Esophagus squamous epithelium (tissue), 4 donors: ENCODE results near the gene IWS1.

ENCODE experiments used
- POLR2A ChIP-seq, 4 donors: fragments of 450-650 bp; IDR thresholded peaks; one replicate each; pipeline ENCODE4 v1.6.1; 2017; ENCODE audit warnings: antibody characterized with exemption in 4 of 4, mild to moderate bottlenecking in 4 of 4, moderate library complexity in 3 of 4
- TF ChIP-seq, protein P1 (sequence below), 6 experiments: fragments of 450-650 bp in 4 of 6; fragments of 200-600 bp in 2 of 6; sonication (generic) in 2 of 6; IDR thresholded peaks; one replicate each; pipeline ENCODE4 v1.5.1; 2016 to 2019; ENCODE audit warnings: antibody characterized with exemption in 6 of 6, mild to moderate bottlenecking in 4 of 6, moderate library complexity in 4 of 6

DNA sequence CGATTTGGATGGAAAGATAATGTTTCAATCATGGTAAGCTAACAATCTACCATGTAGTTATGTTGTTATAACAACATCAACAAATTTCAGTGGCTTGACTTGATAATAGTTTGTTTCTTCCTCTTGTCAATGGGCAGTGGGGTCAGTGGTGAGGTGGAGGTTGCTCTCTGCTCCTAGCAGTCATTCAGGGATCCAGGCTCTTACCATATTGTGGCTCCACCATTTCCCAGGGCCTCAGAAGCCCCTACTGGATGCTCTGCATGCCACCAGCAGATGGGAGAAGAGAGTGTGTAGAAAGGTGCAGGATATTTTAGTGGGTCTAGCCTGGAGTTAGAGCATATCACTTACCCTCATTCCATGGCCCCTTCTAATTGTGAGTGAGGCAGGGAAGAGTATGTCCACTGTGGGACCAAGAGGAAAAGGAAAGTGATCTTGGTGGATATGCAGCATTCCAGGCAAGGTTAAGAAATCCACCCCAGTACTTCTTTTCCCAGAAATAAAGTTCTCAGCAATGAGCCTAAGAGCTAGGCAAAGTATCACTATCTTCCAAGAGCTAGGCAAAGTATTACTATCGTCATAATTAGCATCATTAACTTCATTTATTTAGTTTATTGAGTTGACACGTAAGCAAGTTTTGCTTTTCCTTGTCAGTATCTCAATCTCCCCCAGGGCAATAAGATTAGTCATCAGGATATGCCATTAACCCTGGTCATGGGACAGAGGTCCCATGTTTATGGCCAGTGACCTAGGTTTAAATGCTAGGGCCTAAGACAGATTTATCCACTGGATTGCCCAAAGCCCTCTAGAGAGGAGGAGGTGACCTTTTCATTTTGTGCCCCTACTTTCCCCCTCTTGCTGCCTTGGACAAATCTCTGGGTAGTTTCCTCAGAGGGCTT, 4.2 kb upstream of the IWS1 start:
- TF ChIP-seq, protein P1, sequence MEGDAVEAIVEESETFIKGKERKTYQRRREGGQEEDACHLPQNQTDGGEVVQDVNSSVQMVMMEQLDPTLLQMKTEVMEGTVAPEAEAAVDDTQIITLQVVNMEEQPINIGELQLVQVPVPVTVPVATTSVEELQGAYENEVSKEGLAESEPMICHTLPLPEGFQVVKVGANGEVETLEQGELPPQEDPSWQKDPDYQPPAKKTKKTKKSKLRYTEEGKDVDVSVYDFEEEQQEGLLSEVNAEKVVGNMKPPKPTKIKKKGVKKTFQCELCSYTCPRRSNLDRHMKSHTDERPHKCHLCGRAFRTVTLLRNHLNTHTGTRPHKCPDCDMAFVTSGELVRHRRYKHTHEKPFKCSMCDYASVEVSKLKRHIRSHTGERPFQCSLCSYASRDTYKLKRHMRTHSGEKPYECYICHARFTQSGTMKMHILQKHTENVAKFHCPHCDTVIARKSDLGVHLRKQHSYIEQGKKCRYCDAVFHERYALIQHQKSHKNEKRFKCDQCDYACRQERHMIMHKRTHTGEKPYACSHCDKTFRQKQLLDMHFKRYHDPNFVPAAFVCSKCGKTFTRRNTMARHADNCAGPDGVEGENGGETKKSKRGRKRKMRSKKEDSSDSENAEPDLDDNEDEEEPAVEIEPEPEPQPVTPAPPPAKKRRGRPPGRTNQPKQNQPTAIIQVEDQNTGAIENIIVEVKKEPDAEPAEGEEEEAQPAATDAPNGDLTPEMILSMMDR (IDR thresholded peaks at IDR 0.05): no peak
- no peak for TF ChIP-seq POLR2A (IDR thresholded peaks at IDR 0.05)
